Measurements from ENCODE around the gene CLCN3. TPM values are rescaled to one million over a fixed set of nuclear protein-coding genes. Genes with fewer than 3 reads are reported as not detected.

Gene CLCN3
- total and polyA plus RNA-seq, 9 of the 15 experiments (the other 6 are each of a cell fraction or from before 2014, with no cell fraction given): 12.7 to 60.6 (median 38.5) TPM

DNA sequence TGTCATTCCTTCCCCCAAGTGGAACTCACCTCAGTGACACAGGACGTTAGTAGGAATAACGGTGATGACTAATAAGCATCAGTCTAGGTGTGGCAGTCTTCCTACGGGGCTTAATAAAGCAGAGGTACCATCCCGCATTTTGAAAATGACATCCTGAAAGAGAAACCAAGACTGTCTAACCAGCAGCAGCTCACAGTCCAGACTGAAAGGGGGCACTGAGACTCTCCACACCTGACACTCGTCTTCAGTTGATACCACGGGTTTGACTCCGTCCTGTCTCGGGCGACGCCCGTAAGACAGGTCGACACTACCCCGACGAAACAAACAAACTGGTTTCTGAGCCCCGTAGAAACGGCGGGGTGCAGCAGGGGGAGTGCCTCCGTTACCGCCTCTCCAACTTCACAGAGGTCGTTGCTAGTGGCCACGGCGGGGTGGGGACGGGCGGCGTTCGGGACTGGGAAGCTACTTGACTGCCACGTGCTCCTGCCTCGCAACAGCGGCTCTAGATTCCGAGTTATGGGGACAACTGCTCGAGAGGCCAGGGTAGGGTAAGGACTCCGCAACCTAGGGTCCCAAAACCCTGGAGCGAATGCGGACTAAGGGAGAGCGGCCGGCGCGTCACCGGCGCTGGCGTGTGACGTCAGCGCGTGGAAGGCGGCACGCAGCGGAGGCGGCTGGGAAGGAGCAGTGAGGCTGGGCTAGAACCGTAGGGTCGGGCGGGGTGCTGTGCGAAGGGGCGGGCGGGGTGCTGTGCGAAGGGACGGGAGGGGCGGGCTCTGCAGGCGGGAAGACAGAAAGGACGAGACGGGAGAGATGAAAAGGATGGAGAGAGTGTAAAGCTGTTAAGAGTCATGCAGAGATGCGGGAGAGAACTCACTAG, 8.1 kb upstream of the CLCN3 start, which contains the start of gene NEK1 (continued):
- no peak for TF ChIP-seq THRB (CRISPR knock-in tag; conservative IDR thresholded peaks at IDR 0.05)
- TF ChIP-seq PTRF (tag; IDR thresholded peaks at IDR 0.05): no peak
- TF ChIP-seq ZBTB33 (CRISPR knock-in tag; IDR thresholded peaks at IDR 0.05): peak; percentile 57
- TF ChIP-seq ZNF511 (CRISPR knock-in tag; IDR thresholded peaks at IDR 0.05): peak; percentile 82
- 0 out of 2 replicates have a peak, but pooled peaks have one; percentile 75 for TF ChIP-seq CTBP1 (IDR thresholded peaks at IDR 0.05; ENCODE audit: borderline replicate concordance)
- 0 out of 2 replicates have a peak, but pooled peaks have one; percentile 28 for TF ChIP-seq NR2C2 (CRISPR knock-in tag; IDR thresholded peaks at IDR 0.05)
- peak; percentile 62 for TF ChIP-seq NR2C2 (tag; IDR thresholded peaks at IDR 0.05)
- no peak for TF ChIP-seq DMBX1 (CRISPR knock-in tag; IDR thresholded peaks at IDR 0.05; ENCODE audit: borderline replicate concordance)
- TF ChIP-seq ZNF280A (IDR thresholded peaks at IDR 0.05; ENCODE audit: low read depth, partially characterized antibody): no peak
- 0 out of 2 replicates have a peak, but pooled peaks have one; percentile 56 for TF ChIP-seq ZKSCAN1 (IDR thresholded peaks at IDR 0.05; ENCODE audit: low read depth, low read length)
- TF ChIP-seq TAF15 (IDR thresholded peaks at IDR 0.05; ENCODE audit: low read depth, low read length): no peak
- no peak for TF ChIP-seq SNIP1 (IDR thresholded peaks at IDR 0.05; ENCODE audit: low read depth)
- no peak for TF ChIP-seq ZNF3 (CRISPR knock-in tag; IDR thresholded peaks at IDR 0.05)
- peak; percentile 79 for TF ChIP-seq EGR1 (conservative IDR thresholded peaks at IDR 0.05)
- peak; percentile 91 for TF ChIP-seq RBFOX2 (IDR thresholded peaks at IDR 0.05; ENCODE audit: low read depth, low read length)
- no peak for TF ChIP-seq NFE2 (IDR thresholded peaks at IDR 0.05; ENCODE audit: low read depth)
- TF ChIP-seq ZBED1 (IDR thresholded peaks at IDR 0.05): no peak; the same call in 1 of the 2 replicates
- TF ChIP-seq STAT5A (IDR thresholded peaks at IDR 0.05; ENCODE audit: borderline replicate concordance, low read length): no peak
- TF ChIP-seq ARHGAP35 (IDR thresholded peaks at IDR 0.05; ENCODE audit: partially characterized antibody): no peak
- TF ChIP-seq ZNF217 (CRISPR knock-in tag; IDR thresholded peaks at IDR 0.05): no peak
- peak; percentile 77 for TF ChIP-seq SIN3B (IDR thresholded peaks at IDR 0.05; ENCODE audit: low read depth)
- TF ChIP-seq GATAD2A (IDR thresholded peaks at IDR 0.05): no peak
- TF ChIP-seq ZNF431 (CRISPR knock-in tag; IDR thresholded peaks at IDR 0.05): no peak; the same call in 1 of the 2 replicates
- no peak for TF ChIP-seq ZNF589 (CRISPR knock-in tag; IDR thresholded peaks at IDR 0.05; ENCODE audit: low read depth)
- peak; percentile 59 for TF ChIP-seq HMGN3 (IDR thresholded peaks at IDR 0.05; ENCODE audit: borderline replicate concordance, extremely low read depth, insufficient read length, low read depth, low read length)

Measured in K562 (cell line).